GM19468 (cell line): ENCODE data around the gene PRKCE.
A peak's percentile ranks its signal among the peaks of the same experiment; 100 is the strongest.

ENCODE experiments used
- ATAC-seq: cut with Tn5 transposase; IDR thresholded peaks from one replicate; pipeline ENCODE4 v1.9.1; 2021; ENCODE audit warnings: mild to moderate bottlenecking, moderate library complexity, moderate number of reproducible peaks; ENCODE audit not compliant: unreplicated experiment; ENCODE audit errors: extremely low read depth

PRKCE gene

DNA sequence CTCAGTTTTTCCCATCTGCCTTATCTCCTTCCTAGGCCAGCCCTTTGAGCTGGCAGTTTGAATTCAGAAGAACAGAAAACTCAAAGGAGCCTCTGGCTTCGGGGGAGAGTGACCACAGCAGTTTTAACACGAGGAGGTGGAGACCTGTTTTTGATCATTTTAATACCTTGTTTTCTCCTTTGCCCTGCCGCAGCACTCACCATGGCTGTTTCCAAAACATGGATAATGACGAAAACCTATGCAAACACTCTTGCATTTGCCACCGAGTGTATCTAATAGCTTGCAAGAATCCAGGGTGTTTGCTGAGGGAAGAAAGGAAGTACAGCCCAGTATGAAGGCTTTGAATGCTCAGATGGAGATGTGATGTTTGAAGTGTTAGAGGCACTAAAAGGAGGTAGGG lies 167.1 kb downstream of the PRKCE start:
- ATAC-seq = no peak

DNA sequence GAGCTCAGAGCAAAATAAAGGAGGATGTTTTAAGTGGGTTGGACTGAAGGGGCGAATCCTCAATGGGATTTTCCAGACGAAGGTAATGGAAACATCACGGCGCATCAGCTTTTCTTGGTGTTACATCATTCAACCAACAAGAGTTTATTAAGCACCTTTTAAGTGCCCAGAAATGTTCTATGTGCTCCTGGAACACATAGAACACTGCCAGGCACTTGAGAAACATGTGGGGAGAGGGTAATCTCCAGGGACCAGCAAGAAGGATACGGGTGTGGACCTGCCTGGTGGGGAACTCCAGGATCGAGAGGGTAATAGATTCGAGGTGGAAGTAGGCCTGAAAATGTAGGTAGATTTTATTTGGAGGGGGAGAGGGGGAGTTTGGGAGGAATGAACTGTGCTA lies 168.6 kb downstream of the PRKCE start:
- ATAC-seq = no peak

- no peak for ATAC-seq
Measured at GRCh38 chr2:45821558-45822271, 170.2 kb downstream of the PRKCE start.

DNA sequence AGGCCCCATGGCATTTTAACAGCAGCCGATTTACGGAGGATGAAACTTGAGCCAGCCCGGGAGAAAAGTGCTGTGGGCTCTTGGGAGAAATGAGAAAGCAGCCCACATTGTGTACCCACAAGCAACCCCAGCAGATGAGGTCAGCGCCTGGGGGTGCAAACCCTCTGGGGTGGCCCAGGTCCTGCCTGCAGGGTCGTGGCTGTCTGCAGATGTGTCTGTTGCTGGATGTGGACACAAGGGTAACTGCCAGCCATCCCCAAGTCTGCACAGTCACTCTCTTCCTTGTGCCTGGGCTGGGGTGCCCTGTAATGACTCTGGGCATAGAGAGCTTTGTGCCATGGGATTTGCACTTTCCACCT lies 170.8 kb downstream of the PRKCE start:
- ATAC-seq = no peak

DNA sequence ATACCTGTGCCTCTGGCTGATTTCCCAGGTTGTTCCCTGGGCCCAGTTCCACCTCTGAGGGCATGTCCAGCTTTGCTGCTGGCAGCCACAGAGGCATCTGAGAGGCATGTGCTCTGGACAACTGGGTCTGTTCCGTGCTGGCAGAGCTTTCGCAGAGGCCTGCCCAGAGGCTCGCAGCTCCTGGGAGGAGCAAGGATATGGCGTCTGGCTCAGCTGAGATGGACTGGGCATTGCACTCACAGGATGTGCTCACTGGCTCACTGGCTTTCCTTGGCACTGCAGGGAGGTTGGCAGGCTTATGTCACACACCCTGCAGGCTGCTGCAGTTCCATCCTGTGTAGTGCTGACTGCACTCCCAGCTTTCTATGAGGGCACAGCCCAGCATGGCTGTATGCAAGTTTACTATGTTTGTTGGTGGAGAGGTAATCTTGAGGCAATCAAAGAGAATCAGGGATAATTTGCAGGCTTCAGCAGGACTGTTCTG lies 172.3 kb downstream of the PRKCE start:
- ATAC-seq = no peak

- ATAC-seq = no peak
Measured at GRCh38 chr2:45825001-45825651, 173.7 kb downstream of the PRKCE start.

- no peak for ATAC-seq
Measured at GRCh38 chr2:45826460-45826859, 175.0 kb downstream of the PRKCE start.

- no peak for ATAC-seq
Measured at GRCh38 chr2:45826884-45827635, 175.6 kb downstream of the PRKCE start.

DNA sequence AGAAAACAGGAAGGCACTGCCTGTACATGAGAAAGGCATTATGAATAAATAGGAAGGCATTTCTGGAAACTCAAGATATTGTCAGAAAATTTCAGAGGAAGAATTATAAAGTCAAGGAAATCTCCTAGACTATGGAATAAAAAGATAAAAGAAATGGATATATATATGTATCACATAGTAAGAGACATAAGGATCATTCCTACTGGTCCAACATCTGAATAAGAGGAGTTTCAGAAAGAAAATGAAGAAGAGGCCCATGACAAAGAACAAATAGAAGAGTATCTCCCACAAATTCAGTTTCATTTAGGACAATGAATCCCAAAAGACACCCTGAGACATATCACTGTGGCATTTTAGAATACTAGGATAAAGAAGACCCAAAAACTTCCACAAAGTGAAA lies 178.8 kb downstream of the PRKCE start:
- ATAC-seq = no peak

DNA sequence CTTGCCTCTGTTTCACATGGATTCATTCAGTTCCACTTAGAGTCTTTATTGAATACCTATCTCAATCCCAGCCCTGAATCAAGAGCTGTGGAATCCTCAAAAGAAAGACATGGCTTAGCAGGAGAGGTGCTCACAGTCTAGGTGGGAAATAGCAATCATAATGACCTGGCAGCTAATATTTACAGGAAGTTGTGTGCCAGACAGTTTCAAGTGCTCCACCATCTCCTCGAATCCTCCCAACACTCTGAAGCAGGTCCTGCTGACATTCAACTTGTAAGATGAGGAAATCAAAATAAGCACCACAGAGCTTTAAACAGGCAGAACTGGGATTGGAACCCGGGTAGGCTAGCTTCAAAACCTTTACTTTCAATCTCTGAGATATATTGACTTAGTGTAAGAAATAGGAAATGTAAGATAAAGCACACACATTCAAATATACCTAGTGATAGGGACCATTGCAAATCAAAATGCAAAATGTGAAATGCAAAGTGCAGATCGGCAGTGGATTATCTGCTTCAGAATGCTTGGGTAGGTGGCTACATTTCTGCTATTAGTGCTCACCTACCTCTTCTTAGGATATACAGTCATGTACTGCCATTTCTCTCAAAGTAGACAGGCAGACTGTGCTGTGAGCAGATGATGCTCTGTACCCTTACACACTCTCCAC lies 182.0 kb downstream of the PRKCE start:
- no peak for ATAC-seq

- peak; percentile 48 for ATAC-seq
Measured at GRCh38 chr2:45833968-45834344, 182.5 kb downstream of the PRKCE start.

DNA sequence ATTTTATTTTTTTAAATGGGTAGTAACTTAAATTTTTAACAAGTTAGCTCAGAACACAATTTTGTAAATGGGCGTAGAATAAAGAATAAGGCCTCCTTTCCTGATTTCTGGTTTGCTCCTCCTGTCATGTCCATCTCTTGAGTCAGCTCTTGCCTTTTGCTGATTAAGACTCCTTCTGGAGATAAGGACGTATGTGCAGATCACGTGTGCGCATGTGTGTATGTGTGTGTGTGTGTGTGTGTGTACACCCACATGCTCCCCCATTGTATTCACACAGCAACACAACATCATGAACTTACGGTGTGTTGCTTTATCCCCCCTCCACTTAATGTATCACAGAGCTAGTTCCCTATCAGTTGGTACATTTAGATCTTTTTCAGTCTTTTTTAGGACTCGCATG lies 182.9 kb downstream of the PRKCE start:
- ATAC-seq = no peak

- no peak for ATAC-seq
Measured at GRCh38 chr2:45834858-45835257, 183.4 kb downstream of the PRKCE start.

DNA sequence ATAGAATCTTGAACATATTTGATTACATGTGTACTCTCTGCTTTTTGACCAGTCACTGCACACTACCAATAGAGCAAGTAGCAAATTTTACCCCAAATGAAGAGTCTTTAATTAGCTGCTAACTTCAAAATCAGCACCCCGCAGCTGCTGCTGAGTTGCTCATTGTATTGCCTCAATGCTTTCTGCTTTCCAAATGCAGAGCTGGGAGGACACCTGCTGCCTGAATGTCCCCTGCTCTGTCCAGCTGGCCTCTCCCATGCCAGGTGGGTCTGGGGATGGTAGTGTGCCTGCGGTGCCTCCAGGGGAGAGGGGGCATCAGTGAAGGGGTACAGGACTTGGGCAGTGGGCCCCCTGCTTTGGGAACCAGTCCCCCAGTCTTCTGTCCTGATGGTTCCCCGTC lies 184.8 kb downstream of the PRKCE start:
- ATAC-seq = no peak

DNA sequence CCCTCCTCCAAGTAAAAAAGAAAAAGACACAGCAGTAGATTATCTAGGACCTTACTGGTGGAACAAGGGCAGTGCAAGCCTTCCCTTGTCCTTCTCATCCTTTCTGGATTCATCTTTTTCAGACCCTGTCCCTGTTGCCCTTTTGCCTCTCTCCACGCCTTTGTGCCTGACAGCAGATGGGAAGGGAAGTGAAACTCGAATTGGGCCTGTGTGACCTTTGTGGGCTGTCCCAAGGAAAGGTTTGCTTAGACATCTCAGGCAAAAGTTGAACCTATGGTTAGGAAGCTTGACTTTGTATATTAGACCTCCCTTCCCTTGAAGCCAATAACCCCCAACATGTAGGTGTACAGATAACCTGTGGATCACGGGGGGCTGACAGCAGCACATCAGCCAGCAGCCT lies 185.3 kb downstream of the PRKCE start:
- ATAC-seq = no peak

DNA sequence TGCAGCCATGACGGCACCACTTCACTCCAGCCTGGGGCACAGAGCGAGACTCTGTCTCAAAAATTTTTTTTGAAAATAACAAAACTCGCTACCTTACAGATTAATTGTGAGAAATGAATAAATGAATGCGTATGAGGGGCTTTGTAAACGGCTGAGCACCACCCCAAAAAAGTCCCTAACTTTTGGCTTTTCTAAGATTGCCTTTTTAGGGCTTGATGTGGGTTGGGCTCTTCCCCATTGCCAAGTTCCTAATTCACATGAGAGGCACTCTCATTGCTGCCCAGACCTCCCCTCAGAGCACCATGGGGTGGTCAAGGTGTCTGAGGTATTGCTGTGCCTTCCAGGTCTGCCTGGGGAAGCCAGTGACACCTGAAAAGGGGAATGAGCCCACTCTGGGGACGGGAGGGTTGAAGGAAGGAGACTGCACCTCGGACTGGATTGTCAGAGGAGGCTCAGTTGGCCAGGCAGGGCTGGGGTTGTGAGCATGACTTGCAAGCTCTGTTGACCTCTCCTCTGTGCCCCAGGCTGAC lies 186.4 kb downstream of the PRKCE start:
- ATAC-seq = no peak

- no peak for ATAC-seq
Measured at GRCh38 chr2:45839508-45840251, 188.2 kb downstream of the PRKCE start.

- ATAC-seq = no peak
Measured at GRCh38 chr2:45840481-45840880, 189.0 kb downstream of the PRKCE start.

DNA sequence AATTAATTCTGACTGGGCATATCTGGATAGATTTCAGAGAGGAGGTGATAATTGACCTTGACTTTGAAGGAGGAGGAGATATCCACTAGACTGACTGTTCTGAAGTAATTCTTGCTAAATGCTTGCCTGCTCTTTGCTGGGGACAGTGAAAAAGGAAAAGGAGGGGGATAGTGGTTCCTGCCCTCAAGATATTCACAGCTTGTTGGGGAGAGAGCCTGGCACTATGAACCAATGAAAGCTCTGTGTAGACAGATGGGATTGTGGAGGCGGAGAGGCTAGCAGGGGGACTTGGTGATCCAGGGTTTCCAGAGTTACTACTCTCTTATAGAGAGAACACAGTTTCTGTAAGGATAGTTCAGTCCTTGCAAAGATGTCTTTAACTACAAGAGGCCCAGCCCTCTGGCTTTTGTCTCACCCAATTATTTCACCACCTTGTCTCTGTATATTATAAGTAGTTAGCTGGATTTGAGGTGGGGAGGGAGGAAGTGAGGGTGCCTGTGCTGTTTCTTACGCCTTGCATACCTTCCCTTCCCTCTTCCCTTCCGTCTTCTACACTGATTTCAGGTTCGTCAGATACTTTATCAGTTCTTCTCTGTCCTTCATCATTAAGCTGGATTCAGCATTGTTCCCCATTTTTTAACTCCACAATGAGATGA lies 190.4 kb downstream of the PRKCE start:
- ATAC-seq = no peak
